Measurements from ENCODE around the gene ALDH1A3. TPM values are rescaled to one million over a fixed set of nuclear protein-coding genes. Genes with fewer than 3 reads are reported as not detected.

ALDH1A3 gene
- polyA plus RNA-seq, 1 of the 3 experiments (the other 2 are of a cell fraction), result 4.4 TPM

- Histone ChIP-seq H3F3A (replicated peaks; ENCODE audit: insufficient read depth) (peaks cover 8% of the 10 kb centered on the region), H3K9me3 (no peaks in the 10 kb centered on the region), H4K20me1 (ENCODE audit: insufficient read depth) (no peaks in the 10 kb centered on the region), H3K27me3 (ENCODE audit: insufficient read depth) (no peaks in the 10 kb centered on the region), H3K9ac (no peak overlapping the region), H2AFZ (ENCODE audit: low read depth) (no peak overlapping the region; the same call in 1 of the 2 replicates), H3K36me3 (replicated peaks in 1 of 2; ENCODE audit: control insufficient read depth in 1 of 2, insufficient read depth in 2 of 2, low read length in 1 of 2) (no peaks in the 10 kb centered on the region), H3K4me3 (ENCODE audit: low read depth in 2 of 2, low read length in 1 of 2) (no peak overlapping the region), H3K9me2 (no peaks in the 10 kb centered on the region), H3K4me1 (ENCODE audit: control insufficient read depth in 1 of 2, insufficient read depth in 2 of 2, low read depth in 1 of 2, low read length in 1 of 2) (peaks cover 12 to 42% of the 10 kb centered on the region in 2 experiments), H3K4me2 (no peak overlapping the region), H3K79me2 (ENCODE audit: insufficient read depth) (no peaks in the 10 kb centered on the region), H3K27ac (ENCODE audit: low read depth in 2 of 2, low read length in 1 of 2) (peak overlapping the region in 1 of 2 experiments; percentile 98; a peak in 2 of 4 replicates)
- DNase-seq, result no peak
- WGBS (ENCODE audit: low lambda C conversion rate), result 96% methylated on average over 3 of the region's 3 CpGs
- ChIA-PET POLR2A (interaction anchor here (1.0 to 2.2 kb wide), 2 partner anchors 14 to 24 kb away, joined by 3 to 9 read pairs; partner anchors contain the start of gene ALDH1A3), CTCF (interaction anchor here (0.7 to 8.0 kb wide), 10 partner anchors 14 to 276 kb away, joined by 3 to 86 read pairs (median 4); partner anchors contain the start of gene LRRK1)
- TF ChIP-seq IRF3 (IDR thresholded peaks at IDR 0.05; ENCODE audit: low read depth, low read length), result no peak
- no peak for TF ChIP-seq GABPA (IDR thresholded peaks at IDR 0.05; ENCODE audit: low read depth)
- TF ChIP-seq PBX3 (IDR thresholded peaks at IDR 0.05), result no peak
- TF ChIP-seq USF2 (IDR thresholded peaks at IDR 0.05; ENCODE audit: borderline replicate concordance, low read depth, low read length), result no peak
- TF ChIP-seq FOXM1 (IDR thresholded peaks at IDR 0.05; ENCODE audit: low read depth), result no peak
- no peak for TF ChIP-seq ELF1 (IDR thresholded peaks at IDR 0.05)
These were observed 23.5 kb downstream of the ALDH1A3 start for GRCh38 chr15:100903168-100903554.

DNA sequence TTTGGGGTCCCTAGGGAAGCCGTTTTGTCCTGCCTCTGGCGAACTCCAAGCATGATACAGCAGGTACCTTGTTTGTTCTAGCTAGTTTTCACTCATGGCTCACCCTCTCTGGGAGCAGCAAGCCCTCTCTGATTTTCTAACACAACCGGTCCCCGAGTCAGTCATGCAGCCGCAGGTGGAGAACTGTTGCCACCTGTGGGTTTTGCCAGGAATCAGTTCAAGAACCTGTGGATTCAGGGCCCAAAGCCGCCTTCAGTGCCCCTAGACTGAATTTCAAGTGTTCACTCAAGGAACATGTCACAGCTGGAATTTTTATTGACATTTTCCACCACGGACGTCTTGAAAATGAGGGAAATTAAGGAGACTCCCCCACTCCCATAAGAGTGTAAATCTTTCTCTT is 26.2 kb downstream of the ALDH1A3 start:
- 85% methylated on average over 5 of the region's 8 CpGs for WGBS (ENCODE audit: low lambda C conversion rate)

More for the DNA sequence above, 26.2 kb downstream of the ALDH1A3 start:
- Histone ChIP-seq H3K4me1 (ENCODE audit: control insufficient read depth in 1 of 2, insufficient read depth in 2 of 2, low read depth in 1 of 2, low read length in 1 of 2) (peaks cover 12 to 25% of the 10 kb centered on the region in 2 experiments), H3K9me3 (no peaks in the 10 kb centered on the region), H3K27me3 (ENCODE audit: insufficient read depth) (no peaks in the 10 kb centered on the region), H3K79me2 (ENCODE audit: insufficient read depth) (no peaks in the 10 kb centered on the region), H4K20me1 (ENCODE audit: insufficient read depth) (no peaks in the 10 kb centered on the region), H3K9me2 (no peaks in the 10 kb centered on the region), H3K9ac (no peak overlapping the region), H3K4me2 (no peak overlapping the region), H3F3A (replicated peaks; ENCODE audit: insufficient read depth) (peaks cover 8% of the 10 kb centered on the region), H3K27ac (ENCODE audit: low read depth in 2 of 2, low read length in 1 of 2) (no peak overlapping the region; a peak in 1 of 4 replicates), H3K36me3 (replicated peaks in 1 of 2; ENCODE audit: control insufficient read depth in 1 of 2, insufficient read depth in 2 of 2, low read length in 1 of 2) (no peaks in the 10 kb centered on the region), H3K4me3 (ENCODE audit: low read depth in 2 of 2, low read length in 1 of 2) (no peak overlapping the region), H2AFZ (ENCODE audit: low read depth) (no peak overlapping the region)
- TF ChIP-seq RFX5 (IDR thresholded peaks at IDR 0.05; ENCODE audit: low read length) (no peak), GATA2 (CRISPR knock-in tag; IDR thresholded peaks at IDR 0.05) (no peak), IRF3 (IDR thresholded peaks at IDR 0.05; ENCODE audit: low read depth, low read length) (no peak)
- DNase-seq, result no peak
- POLR2A ChIA-PET, result no interaction called here
- CTCF ChIA-PET, result interaction anchor here (1.0 to 8.0 kb wide), 4 partner anchors 13 to 273 kb away, joined by 3 to 86 read pairs (median 4); partner anchors contain the start of gene LRRK1
